BJ (cell line): Measurements from ENCODE around the gene ANKRD42. TPM values are rescaled to one million over a fixed set of nuclear protein-coding genes. Genes with fewer than 3 reads are reported as not detected.

Experiments
- CTCF ChIA-PET: fragments of 350-600 bp; formaldehyde crosslinking; extraction: SDS; loops from one replicate; lab custom pipeline; 2021; ENCODE audit warnings: antibody characterized with exemption, inconsistent platforms; lab: Yijun Ruan, JAX
- POLR2A ChIA-PET: fragments of 300-600 bp; sonication (Branson Sonifier 250); formaldehyde crosslinking; extraction: SDS; loops from one replicate; lab custom pipeline; 2021; ENCODE audit warnings: antibody characterized with exemption; lab: Charles Lee
- DNase-seq: peaks from one replicate; pipeline ENCODE4 v3.0.0-alpha.2; 2011; ENCODE audit warnings: low read depth
- H3K27me3 ChIP-seq: 2 replicates; pipeline ENCODE4 v1.6.0; 2011; ENCODE audit warnings: low read length; ENCODE audit not compliant: control insufficient read depth, insufficient read depth
- H3K36me3 ChIP-seq: 2 replicates; pipeline ENCODE4 v1.5.1; 2011; ENCODE audit warnings: low read length; ENCODE audit not compliant: control insufficient read depth, insufficient read depth
- H3K4me3 ChIP-seq: 2 replicates; pipeline ENCODE4 v1.5.1; 2011; ENCODE audit warnings: low read depth, mild to moderate bottlenecking, control low read depth, low read length
- CTCF ChIP-seq: IDR thresholded peaks from 2 replicates; pipeline ENCODE4 v1.5.1; 2011; ENCODE audit warnings: low read depth, mild to moderate bottlenecking, control low read depth, inconsistent platforms, low read length, moderate library complexity; ENCODE audit not compliant: insufficient read depth
- polyA plus RNA-seq: library from polyadenylated mRNA; depleted of rRNA; stranded (reverse); fragments of >200 nt; gene quantifications from 2 replicates; pipeline ENCODE4 v1.2.3, GENCODE V29; 2011

Gene ANKRD42
- polyA plus RNA-seq, 1 experiment = 5.1 TPM

GRCh38 chr11:83162377-83162776 is 31.1 kb upstream of the ANKRD42 start:
- no peak for TF ChIP-seq CTCF
- ChIA-PET POLR2A (interaction anchor here (0.7 kb wide), 1 partner anchor 27 kb away, joined by 3 read pairs; no protein-coding TSS in a partner anchor), CTCF (no interaction called here)
- DNase-seq = no peak
- Histone ChIP-seq H3K4me3 (no peak overlapping the region), H3K27me3 (no peaks in the 10 kb centered on the region), H3K36me3 (peaks cover 3% of the 10 kb centered on the region)

GRCh38 chr11:83166193-83166866 is 27.2 kb upstream of the ANKRD42 start:
- Histone ChIP-seq H3K4me3 (no peak overlapping the region), H3K36me3 (peaks cover 11% of the 10 kb centered on the region), H3K27me3 (no peaks in the 10 kb centered on the region)
- DNase-seq = no peak
- POLR2A ChIA-PET = no interaction called here
- TF ChIP-seq CTCF = no peak
- CTCF ChIA-PET = interaction anchor here (0.5 to 0.7 kb wide), 2 partner anchors 29 to 69 kb away, joined by 3 read pairs; no protein-coding TSS in a partner anchor

- no peaks in the 10 kb centered on the region for H3K27me3 ChIP-seq
- H3K36me3 ChIP-seq = peaks cover 11% of the 10 kb centered on the region
- no peak overlapping the region for H3K4me3 ChIP-seq
- no peak for TF ChIP-seq CTCF
- POLR2A ChIA-PET = no interaction called here
- CTCF ChIA-PET = no interaction called here
- DNase-seq = no peak
These were observed 24.8 kb upstream of the ANKRD42 start for GRCh38 chr11:83168756-83169155.

GRCh38 chr11:83170865-83171264 is 22.6 kb upstream of the ANKRD42 start:
- POLR2A ChIA-PET = no interaction called here

GRCh38 chr11:83172551-83172950 is 21.0 kb upstream of the ANKRD42 start:
- POLR2A ChIA-PET = no interaction called here
- no peak overlapping the region for H3K4me3 ChIP-seq
- CTCF ChIA-PET = no interaction called here
- H3K27me3 ChIP-seq = no peaks in the 10 kb centered on the region
- no peak for TF ChIP-seq CTCF
- peaks cover 9% of the 10 kb centered on the region for H3K36me3 ChIP-seq
- DNase-seq = no peak

More at GRCh38 chr11:83170865-83171264, 22.6 kb upstream of the ANKRD42 start:
- Histone ChIP-seq H3K27me3 (no peaks in the 10 kb centered on the region), H3K4me3 (no peak overlapping the region), H3K36me3 (peaks cover 9% of the 10 kb centered on the region)
- TF ChIP-seq CTCF = no peak
- CTCF ChIA-PET = no interaction called here
- DNase-seq = no peak
